Activated gamma-delta T cell treated with Interleukin-2 at 50 U/mL for 16 hours (primary cell): Measurements from ENCODE around the gene BIRC7.

Source experiments
- DNase-seq: peaks from one replicate; pipeline ENCODE4 v3.0.0-alpha.2; 2020

BIRC7 gene

GRCh38 chr20:63268671-63269439 lies 33.1 kb downstream of the BIRC7 start:
- DNase-seq, result no peak

GRCh38 chr20:63269724-63270123 lies 34.0 kb downstream of the BIRC7 start:
- DNase-seq, result no peak

GRCh38 chr20:63270606-63271325 lies 35.1 kb downstream of the BIRC7 start:
- DNase-seq, result no peak

GRCh38 chr20:63272105-63273058 lies 36.7 kb downstream of the BIRC7 start, which contains the start of gene ARFGAP1:
TSS of gene ARFGAP1 (plus strand) at chr20:63272813. CDS start at chr20:63275581, 2,768 bp downstream.
- peak; percentile 85 for DNase-seq

GRCh38 chr20:63273059-63273579 lies 37.4 kb downstream of the BIRC7 start:
- DNase-seq, result no peak

GRCh38 chr20:63273635-63274380 lies 38.1 kb downstream of the BIRC7 start:
- no peak for DNase-seq

GRCh38 chr20:63274381-63275228 lies 38.9 kb downstream of the BIRC7 start:
- DNase-seq, result no peak

GRCh38 chr20:63275825-63276224 lies 40.1 kb downstream of the BIRC7 start:
- DNase-seq, result no peak

- DNase-seq, result no peak
Measured at GRCh38 chr20:63276956-63277355, 41.3 kb downstream of the BIRC7 start.

- DNase-seq, result no peak
Measured at GRCh38 chr20:63277466-63278272, 42.0 kb downstream of the BIRC7 start.

GRCh38 chr20:63278661-63279060 lies 43.0 kb downstream of the BIRC7 start:
- DNase-seq, result no peak

GRCh38 chr20:63279931-63280330 lies 44.2 kb downstream of the BIRC7 start:
- no peak for DNase-seq

- no peak for DNase-seq
Measured at GRCh38 chr20:63280371-63280770, 44.7 kb downstream of the BIRC7 start.

GRCh38 chr20:63280929-63281545 lies 45.3 kb downstream of the BIRC7 start:
- DNase-seq, result no peak

GRCh38 chr20:63281742-63282665 lies 46.3 kb downstream of the BIRC7 start:
- no peak for DNase-seq

- no peak for DNase-seq
Measured at GRCh38 chr20:63282946-63283345, 47.2 kb downstream of the BIRC7 start.

- DNase-seq, result no peak
Measured at GRCh38 chr20:63283397-63284082, 47.8 kb downstream of the BIRC7 start.

GRCh38 chr20:63284083-63284440 lies 48.4 kb downstream of the BIRC7 start:
- DNase-seq, result no peak
